WERI-Rb-1 (cell line): ENCODE data around the gene NEUROD1.
"Not testable (repeated sequence)": the region's sequence is repeated elsewhere in the genome, so short reads cannot be mapped to it uniquely, and the experiment has no call there.

Experiments used
- DNase-seq: peaks from one replicate; pipeline ENCODE4 v3.0.0-alpha.2; 2020
- H3K27ac ChIP-seq: fragments of 250-450 bp; sonication (Bioruptor Pico); 2 replicates; pipeline ENCODE4 v1.5.1; 2020; ENCODE audit warnings: mild to moderate bottlenecking, moderate library complexity
- H3K27me3 ChIP-seq: fragments of 250-450 bp; sonication (Bioruptor Pico); 2 replicates; pipeline ENCODE4 v1.5.1; 2021; ENCODE audit warnings: mild to moderate bottlenecking, low read depth, moderate library complexity; ENCODE audit not compliant: insufficient read depth, severe bottlenecking
- H3K36me3 ChIP-seq: fragments of 250-450 bp; sonication (Bioruptor Pico); 2 replicates; pipeline ENCODE4 v1.5.1; 2020; ENCODE audit warnings: mild to moderate bottlenecking, moderate library complexity
- H3K4me3 ChIP-seq: 2 replicates; pipeline ENCODE4 v1.5.1; 2011; ENCODE audit warnings: low read depth, mild to moderate bottlenecking, control low read depth, low read length
- H3K9me3 ChIP-seq: fragments of 250-450 bp; sonication (Bioruptor Pico); 2 replicates; pipeline ENCODE4 v1.5.1; 2021; ENCODE audit warnings: mild to moderate bottlenecking, moderate library complexity; ENCODE audit not compliant: severe bottlenecking
- TF ChIP-seq, protein P1 (sequence below): IDR thresholded peaks from 2 replicates; pipeline ENCODE4 v1.5.1; 2011; ENCODE audit warnings: low read depth, mild to moderate bottlenecking, control low read depth, inconsistent platforms, low read length

Gene NEUROD1

DNA sequence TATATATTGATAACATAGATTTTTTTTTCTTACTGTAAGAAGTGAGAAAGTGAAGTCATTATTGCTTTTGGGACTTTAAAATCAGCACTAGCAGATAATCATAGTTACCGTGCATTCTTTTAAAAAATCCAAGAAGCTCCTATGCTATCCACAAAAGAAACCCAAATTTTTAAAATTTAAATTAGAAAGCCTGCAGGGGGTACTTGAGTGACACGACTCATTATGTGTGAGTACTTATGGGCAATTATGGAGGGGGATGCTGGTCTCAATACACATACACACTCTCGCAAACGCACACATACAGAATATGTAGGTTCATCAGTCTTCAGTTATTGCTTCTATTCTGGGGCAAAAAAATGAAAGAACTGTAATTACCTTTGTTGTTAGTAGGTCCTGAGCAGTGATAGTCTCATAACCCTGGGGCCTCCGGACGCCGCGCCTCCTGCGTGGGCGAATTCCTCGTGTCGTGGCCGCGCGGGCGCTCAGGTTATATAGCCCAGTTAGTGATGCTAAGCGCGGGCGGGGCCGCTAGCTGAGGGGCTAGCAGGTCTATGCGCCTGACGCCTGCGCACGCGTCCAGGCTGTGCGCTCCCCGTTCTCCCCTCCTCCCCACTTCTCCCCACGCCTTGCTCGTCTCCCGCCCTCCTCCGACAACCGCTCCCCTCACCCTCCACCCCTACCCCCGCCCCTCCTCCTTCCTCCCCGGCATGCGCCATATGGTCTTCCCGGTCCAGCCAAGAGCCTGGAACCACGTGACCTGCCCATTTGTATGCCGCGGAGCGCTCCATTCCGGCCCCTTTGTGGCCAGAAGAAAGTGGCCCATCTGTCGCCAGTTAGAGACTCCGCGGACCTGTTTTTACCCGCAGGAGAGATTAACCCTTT, at the start of gene NEUROD1:
NEUROD1 (minus strand) TSS at position 463 of the 882 bp plus-strand sequence. CDS start 1,657 bp downstream, outside the sequence.
- peak; percentile 99 for DNase-seq
- Histone ChIP-seq H3K36me3 (peaks cover 49% of the 10 kb centered on the region), H3K27me3 (no peaks in the 10 kb centered on the region), H3K27ac (peak within 1 kb of the TSS; percentile 99), H3K9me3 (no peaks in the 10 kb centered on the region), H3K4me3 (peak within 1 kb of the TSS; percentile 97)
- TF ChIP-seq, protein P1, sequence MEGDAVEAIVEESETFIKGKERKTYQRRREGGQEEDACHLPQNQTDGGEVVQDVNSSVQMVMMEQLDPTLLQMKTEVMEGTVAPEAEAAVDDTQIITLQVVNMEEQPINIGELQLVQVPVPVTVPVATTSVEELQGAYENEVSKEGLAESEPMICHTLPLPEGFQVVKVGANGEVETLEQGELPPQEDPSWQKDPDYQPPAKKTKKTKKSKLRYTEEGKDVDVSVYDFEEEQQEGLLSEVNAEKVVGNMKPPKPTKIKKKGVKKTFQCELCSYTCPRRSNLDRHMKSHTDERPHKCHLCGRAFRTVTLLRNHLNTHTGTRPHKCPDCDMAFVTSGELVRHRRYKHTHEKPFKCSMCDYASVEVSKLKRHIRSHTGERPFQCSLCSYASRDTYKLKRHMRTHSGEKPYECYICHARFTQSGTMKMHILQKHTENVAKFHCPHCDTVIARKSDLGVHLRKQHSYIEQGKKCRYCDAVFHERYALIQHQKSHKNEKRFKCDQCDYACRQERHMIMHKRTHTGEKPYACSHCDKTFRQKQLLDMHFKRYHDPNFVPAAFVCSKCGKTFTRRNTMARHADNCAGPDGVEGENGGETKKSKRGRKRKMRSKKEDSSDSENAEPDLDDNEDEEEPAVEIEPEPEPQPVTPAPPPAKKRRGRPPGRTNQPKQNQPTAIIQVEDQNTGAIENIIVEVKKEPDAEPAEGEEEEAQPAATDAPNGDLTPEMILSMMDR, result no peak

DNA sequence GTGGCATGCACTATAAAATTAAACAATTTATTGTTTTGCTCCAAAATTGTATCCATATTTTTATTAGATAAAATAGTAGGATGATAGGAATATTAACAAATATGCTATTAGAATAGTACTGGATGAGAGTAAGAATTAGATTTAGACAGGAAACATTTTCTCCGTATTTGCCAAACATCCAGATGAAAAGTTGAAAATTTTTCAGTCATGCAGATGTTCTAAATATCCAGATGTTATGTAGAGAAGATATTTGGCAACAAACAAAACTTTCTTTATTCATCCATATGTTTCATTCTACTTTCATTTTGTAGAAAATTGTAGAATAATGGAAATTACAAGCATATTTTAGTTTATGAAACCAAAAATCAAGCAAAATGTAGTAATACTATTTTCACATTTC, 45.2 kb upstream of the NEUROD1 start:
- no peak for DNase-seq
- H3K4me3 ChIP-seq, result no peak overlapping the region
- TF ChIP-seq, protein P1, result no peak

DNA sequence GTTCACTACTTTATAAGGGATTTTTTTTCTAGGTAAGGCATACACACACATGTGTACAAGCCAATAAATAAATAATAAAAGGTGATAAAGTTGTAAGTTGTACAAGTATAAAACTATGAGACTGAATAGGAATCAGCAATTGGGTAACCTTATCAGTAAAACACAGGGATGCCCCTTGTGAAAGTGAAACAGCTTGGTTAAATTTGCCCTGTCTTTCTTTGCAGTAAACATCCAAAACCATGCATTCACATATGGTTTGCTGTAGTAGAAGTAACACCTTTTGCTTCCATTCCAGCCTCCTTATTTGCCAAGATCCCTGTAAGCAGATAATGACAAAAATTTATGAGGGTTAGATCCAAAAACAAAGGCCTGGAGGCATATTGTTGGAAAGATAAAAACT, 44.3 kb upstream of the NEUROD1 start:
- Histone ChIP-seq H3K27ac (no peak overlapping the region), H3K4me3 (no peak overlapping the region), H3K36me3 (no peaks in the 10 kb centered on the region), H3K27me3 (no peaks in the 10 kb centered on the region), H3K9me3 (no peaks in the 10 kb centered on the region)
- TF ChIP-seq, protein P1, result no peak
- no peak for DNase-seq

More for the DNA sequence above, 45.2 kb upstream of the NEUROD1 start:
- Histone ChIP-seq H3K27ac (no peak overlapping the region), H3K36me3 (no peaks in the 10 kb centered on the region), H3K27me3 (no peaks in the 10 kb centered on the region), H3K9me3 (no peaks in the 10 kb centered on the region)

DNA sequence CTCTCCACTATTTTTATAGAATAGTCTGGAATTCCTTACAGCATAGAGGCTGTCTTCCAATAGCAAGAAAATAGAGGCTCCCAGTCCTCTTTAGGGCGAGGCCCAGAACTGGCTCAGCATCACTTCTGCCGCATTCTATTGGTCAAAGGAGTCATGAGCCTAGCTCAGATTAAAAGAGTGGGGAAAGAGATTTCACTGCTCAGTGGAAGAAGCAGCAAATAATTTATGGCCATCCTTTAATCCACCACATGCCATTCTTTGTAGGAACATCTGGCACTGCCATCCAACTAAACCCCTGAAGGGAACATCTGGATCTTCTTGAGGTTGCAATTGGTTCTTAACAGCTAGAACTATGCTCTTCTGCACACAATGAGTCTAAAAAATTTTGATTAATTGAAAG, 43.4 kb upstream of the NEUROD1 start:
- no peaks in the 10 kb centered on the region for H3K27me3 ChIP-seq
- H3K27ac ChIP-seq, result no peak overlapping the region
- no peaks in the 10 kb centered on the region for H3K9me3 ChIP-seq
- DNase-seq, result no peak
- TF ChIP-seq, protein P1, result no peak
- H3K4me3 ChIP-seq, result no peak overlapping the region
- no peaks in the 10 kb centered on the region for H3K36me3 ChIP-seq

DNA sequence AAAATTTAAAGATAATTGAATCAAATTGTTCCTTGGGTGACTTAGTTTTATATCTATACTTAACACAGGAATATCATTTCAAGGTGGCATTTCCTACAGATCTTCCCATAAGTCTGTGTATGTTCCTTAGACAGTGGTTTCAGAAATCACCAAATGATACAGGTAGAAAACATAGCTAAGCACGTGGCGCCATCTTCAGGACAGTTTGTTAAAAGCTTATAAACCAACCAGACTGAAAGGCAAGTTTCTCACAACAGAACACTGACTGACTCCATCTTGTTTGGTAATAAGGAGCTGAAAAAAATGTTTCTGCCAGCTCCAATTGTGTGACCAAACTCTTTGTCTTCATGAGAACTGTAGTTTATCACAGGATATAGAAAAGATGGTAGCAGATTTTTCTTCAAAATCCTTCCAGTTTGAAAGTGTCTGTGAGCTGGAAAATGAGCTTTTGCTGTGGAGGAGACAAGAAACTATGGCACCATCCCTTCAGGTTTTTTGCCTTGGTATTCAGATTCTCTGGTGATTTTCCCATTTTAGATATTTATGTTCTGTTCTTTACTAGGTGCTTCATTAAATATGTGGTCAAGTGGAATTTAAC, 34.8 kb upstream of the NEUROD1 start:
- H3K4me3 ChIP-seq, result no peak overlapping the region
- H3K9me3 ChIP-seq, result peaks cover 2% of the 10 kb centered on the region
- no peak overlapping the region for H3K27ac ChIP-seq
- no peaks in the 10 kb centered on the region for H3K36me3 ChIP-seq
- DNase-seq, result peak; percentile 81
- TF ChIP-seq, protein P1, result peak; percentile 49; the same call in 1 of the 2 replicates
- no peaks in the 10 kb centered on the region for H3K27me3 ChIP-seq

DNA sequence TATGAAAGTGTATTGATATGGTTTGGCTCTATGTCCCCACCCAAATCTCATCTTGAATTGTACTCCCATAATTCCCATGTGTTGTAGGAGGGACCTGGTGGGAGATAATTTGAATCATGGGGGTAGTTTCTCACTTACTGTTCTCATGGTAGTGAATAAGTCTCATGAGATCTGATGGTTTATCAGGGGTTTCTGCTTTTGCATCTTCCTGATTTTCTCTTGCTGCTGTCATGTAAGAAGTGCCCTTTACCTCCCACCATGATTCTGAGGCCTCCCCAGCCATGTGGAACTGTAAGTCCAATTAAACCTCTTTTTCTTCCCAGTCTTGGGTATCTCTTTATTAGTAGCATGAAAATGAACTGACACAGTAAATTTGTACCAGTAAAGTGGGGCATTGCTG, 30.7 kb upstream of the NEUROD1 start:
- DNase-seq, H3K27ac ChIP-seq, H3K36me3 ChIP-seq, H3K9me3 ChIP-seq, H3K27me3 ChIP-seq, H3K4me3 ChIP-seq: not testable (repeated sequence)

DNA sequence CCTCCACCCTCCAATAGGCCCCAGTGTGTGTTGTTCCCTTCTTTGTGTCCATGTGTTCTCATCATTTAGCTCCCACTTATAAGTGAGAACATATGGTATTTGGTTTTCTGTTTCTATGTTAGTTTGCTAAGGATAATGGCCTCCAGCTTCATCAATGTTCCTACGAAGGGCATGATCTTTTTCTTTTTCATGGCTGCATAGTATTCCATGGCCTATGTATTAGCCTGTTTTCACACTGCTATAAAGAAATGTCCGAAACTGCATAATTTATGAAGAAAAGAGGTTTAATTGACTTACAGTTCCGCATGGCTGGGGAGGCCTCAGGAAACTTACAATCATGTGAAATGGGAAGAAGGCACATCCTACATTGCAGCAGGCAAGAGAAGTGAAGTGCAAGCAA, 22.2 kb upstream of the NEUROD1 start:
- peaks cover 16% of the 10 kb centered on the region for H3K9me3 ChIP-seq
- not testable (repeated sequence) for H3K27me3 ChIP-seq, DNase-seq, H3K36me3 ChIP-seq, H3K27ac ChIP-seq, H3K4me3 ChIP-seq
